Astrocyte of the cerebellum (primary cell): ENCODE data around the gene RANBP3.

Source experiments
- DNase-seq: peaks from one replicate; pipeline ENCODE4 v3.0.0-alpha.2; 2011; ENCODE audit warnings: low read depth
- H3K4me3 ChIP-seq: 2 replicates; pipeline ENCODE4 v1.5.1; 2011; ENCODE audit warnings: mild to moderate bottlenecking, low read depth, low read length, moderate library complexity
- CTCF ChIP-seq: IDR thresholded peaks from 2 replicates; pipeline ENCODE4 v1.5.1; 2012; ENCODE audit warnings: low read length, low read depth, moderate library complexity, mild to moderate bottlenecking; ENCODE audit errors: missing control alignments
- in situ Hi-C: cut with HindIII; loops from 2 replicates; pipeline ENCODE4 v1.10.0; 2017; ENCODE audit warnings: low sequenced_read_pairs

RANBP3 gene

GRCh38 chr19:5934774-5935472 is 43.0 kb downstream of the RANBP3 start:
- no peak for TF ChIP-seq CTCF
- H3K4me3 ChIP-seq = no peak overlapping the region
- in situ Hi-C loops = loop anchor here (5.0 kb wide), 1 partner anchor 32 kb away; no protein-coding TSS in a partner anchor
- DNase-seq = no peak

GRCh38 chr19:5934069-5934401 is 43.9 kb downstream of the RANBP3 start:
- in situ Hi-C loops = loop anchor here (5.0 kb wide), 1 partner anchor 33 kb away; no protein-coding TSS in a partner anchor
- no peak for DNase-seq
- H3K4me3 ChIP-seq = no peak overlapping the region
- TF ChIP-seq CTCF = no peak

- TF ChIP-seq CTCF = no peak
- H3K4me3 ChIP-seq = no peak overlapping the region
- in situ Hi-C loops = loop anchor here (5.0 kb wide), 1 partner anchor 34 kb away; no protein-coding TSS in a partner anchor
- no peak for DNase-seq
Observed at GRCh38 chr19:5933391-5934068, 44.4 kb downstream of the RANBP3 start.

- no peak for TF ChIP-seq CTCF
- DNase-seq = no peak
- in situ Hi-C loops = loop anchor here (5.0 kb wide), 1 partner anchor 35 kb away; no protein-coding TSS in a partner anchor
- H3K4me3 ChIP-seq = no peak overlapping the region
Observed at GRCh38 chr19:5932609-5933262, 45.2 kb downstream of the RANBP3 start.

- TF ChIP-seq CTCF = no peak
- no peak overlapping the region for H3K4me3 ChIP-seq
- in situ Hi-C loops = loop anchor here (5.0 kb wide), 1 partner anchor 35 kb away; no protein-coding TSS in a partner anchor
- no peak for DNase-seq
Observed at GRCh38 chr19:5932146-5932545, 45.8 kb downstream of the RANBP3 start.

GRCh38 chr19:5931251-5931650 is 46.7 kb downstream of the RANBP3 start:
- DNase-seq = no peak
- no peak overlapping the region for H3K4me3 ChIP-seq
- in situ Hi-C loops = loop anchor here (5.0 kb wide), 1 partner anchor 36 kb away; no protein-coding TSS in a partner anchor
- no peak for TF ChIP-seq CTCF
